Panc1 (cell line): ENCODE measurements around the gene PRAMEF12. TPM values are rescaled to one million over a fixed set of nuclear protein-coding genes. Genes with fewer than 3 reads are reported as not detected.
A peak's percentile ranks its signal among the peaks of the same experiment; 100 is the strongest.
"Not testable (repeated sequence)": the region's sequence is repeated elsewhere in the genome, so short reads cannot be mapped to it uniquely, and the experiment has no call there.

Experiments
- ATAC-seq: fragments of 200-7000 bp; cut with Tn5 transposase; 2 replicates; pipeline ENCODE4 v1.9.1; 2020; ENCODE audit warnings: mild to moderate bottlenecking, moderate library complexity
- BruUV-seq: library from RNA; stranded (reverse); fragments of 400-500 nt; replicated peaks from 2 replicates; lab custom pipeline; 2021; lab: Mats Ljungman, UMichigan
- CTCF ChIA-PET: fragments of 300-600 bp; sonication (Branson Sonifier 250); formaldehyde crosslinking; loops from one replicate; lab custom pipeline; 2022; ENCODE audit warnings: antibody characterized with exemption; lab: Charles Lee
- POLR2A ChIA-PET: fragments of 300-600 bp; sonication (Branson Sonifier 250); formaldehyde crosslinking; loops from one replicate; lab custom pipeline; 2022; ENCODE audit warnings: antibody characterized with exemption; lab: Charles Lee
- DNase-seq: peaks from one replicate; pipeline ENCODE4 v3.0.0-alpha.2; 2010; ENCODE audit warnings: low read depth, low spot score
- H3K27ac ChIP-seq: 2 replicates; pipeline ENCODE4 v1.5.1; 2011; ENCODE audit warnings: mild to moderate bottlenecking, low read length, inconsistent platforms
- H3K27me3 ChIP-seq: fragments of 200-500 bp; sonication (Bioruptor generic); 2 replicates; pipeline ENCODE4 v1.6.0; 2014; ENCODE audit warnings: low read length, inconsistent platforms; ENCODE audit not compliant: control insufficient read depth, insufficient read depth
- H3K36me3 ChIP-seq: fragments of 200-500 bp; sonication (Bioruptor generic); 2 replicates; pipeline ENCODE4 v1.5.1; 2014; ENCODE audit warnings: inconsistent platforms, mild to moderate bottlenecking, low read length, moderate library complexity; ENCODE audit not compliant: control insufficient read depth, insufficient read depth
- H3K4me1 ChIP-seq: 2 replicates; pipeline ENCODE4 v1.5.1; 2011; ENCODE audit warnings: inconsistent platforms, mild to moderate bottlenecking, low read length, moderate library complexity; ENCODE audit not compliant: control insufficient read depth, insufficient read depth
- H3K4me3 ChIP-seq, 2 experiments: 2 replicates each; pipeline ENCODE4 v1.5.1; 2011 to 2012; ENCODE audit warnings: low read depth in 2 of 2, low read length in 2 of 2, mild to moderate bottlenecking in 2 of 2, inconsistent platforms in 1 of 2, moderate library complexity in 1 of 2
- H3K9me3 ChIP-seq: fragments of 200-500 bp; sonication (Bioruptor generic); 2 replicates; pipeline ENCODE4 v1.5.1; 2014; ENCODE audit warnings: low read depth, mild to moderate bottlenecking, inconsistent platforms, low read length, moderate library complexity; ENCODE audit not compliant: control insufficient read depth, insufficient read depth
- POLR2AphosphoS5 ChIP-seq: IDR thresholded peaks from 2 replicates; pipeline ENCODE4 v1.6.1; 2012; ENCODE audit warnings: mild to moderate bottlenecking, low read depth, low read length, moderate library complexity
- SIN3A ChIP-seq: IDR thresholded peaks from 2 replicates; pipeline ENCODE4 v1.6.1; 2012; ENCODE audit warnings: low read depth, mild to moderate bottlenecking, low read length, moderate library complexity, borderline replicate concordance; ENCODE audit not compliant: insufficient read depth
- TCF7L2 ChIP-seq: IDR thresholded peaks from 2 replicates; pipeline ENCODE4 v1.6.1; 2011; ENCODE audit warnings: mild to moderate bottlenecking, low read depth, low read length, inconsistent platforms
- in situ Hi-C: cut with HindIII; loops from 2 replicates; pipeline ENCODE4 v1.10.0; 2016; ENCODE audit warnings: low sequenced_read_pairs, low pct_unique_long_range_greater_than_20kb
- intact Hi-C: fragments of 100-400 bp; cut with micrococcal nuclease; formaldehyde crosslinking; loops from one replicate; pipeline ENCODE4 v1.10.0; 2022; ENCODE audit not compliant: unreplicated experiment
- total RNA-seq: library from RNA; stranded (reverse); gene quantifications from one replicate; pipeline ENCODE4 v1.2.1, GENCODE V29; 2021; ENCODE audit not compliant: unreplicated experiment
- TF ChIP-seq, protein P1 (sequence below): fragments of 450-650 bp; IDR thresholded peaks from 2 replicates; pipeline ENCODE4 v1.5.1; 2017; ENCODE audit warnings: mild to moderate bottlenecking
- TF ChIP-seq, protein P2 (sequence below), 2 experiments: IDR thresholded peaks; 2 replicates each; pipeline ENCODE4 v1.6.1; 2011 to 2012; ENCODE audit warnings: low read depth in 2 of 2, control low read depth in 1 of 2, low read length in 1 of 2, mild to moderate bottlenecking in 1 of 2, moderate library complexity in 1 of 2; ENCODE audit not compliant: insufficient read depth in 1 of 2

Gene PRAMEF12
- total RNA-seq, 1 experiment from 2014 or later = not detected

DNA sequence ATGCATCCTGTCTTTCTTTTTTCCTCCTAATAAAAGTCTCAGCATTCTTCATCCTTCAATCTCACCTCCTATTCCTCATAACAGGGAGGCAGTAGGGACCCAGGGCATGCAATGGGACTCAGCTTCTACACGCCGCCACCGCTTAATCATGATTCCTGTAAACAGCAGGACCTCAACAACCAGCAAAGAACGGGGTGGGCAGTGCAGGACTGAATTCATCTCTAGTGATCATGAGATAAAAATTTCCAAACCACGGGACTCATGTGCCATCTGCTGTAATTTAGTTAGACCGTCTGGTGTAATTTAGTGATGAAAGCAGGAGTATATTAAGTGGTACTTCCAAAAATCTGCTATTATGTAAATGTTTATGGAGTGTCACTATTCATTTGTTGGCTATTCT, 5.4 kb downstream of the PRAMEF12 start:
- intact Hi-C loops = no loop called here
- Histone ChIP-seq H3K4me3 (no peak overlapping the region), H3K36me3 (no peaks in the 10 kb centered on the region), H3K27me3 (peaks cover 2% of the 10 kb centered on the region; the same call in 1 of the 2 replicates), H3K9me3 (no peaks in the 10 kb centered on the region), H3K27ac (no peak overlapping the region), H3K4me1 (no peaks in the 10 kb centered on the region)
- in situ Hi-C loops = no loop called here
- DNase-seq (no peak), ATAC-seq (no peak)
- no TSS peak for BruUV-seq
- TF ChIP-seq, protein P1, sequence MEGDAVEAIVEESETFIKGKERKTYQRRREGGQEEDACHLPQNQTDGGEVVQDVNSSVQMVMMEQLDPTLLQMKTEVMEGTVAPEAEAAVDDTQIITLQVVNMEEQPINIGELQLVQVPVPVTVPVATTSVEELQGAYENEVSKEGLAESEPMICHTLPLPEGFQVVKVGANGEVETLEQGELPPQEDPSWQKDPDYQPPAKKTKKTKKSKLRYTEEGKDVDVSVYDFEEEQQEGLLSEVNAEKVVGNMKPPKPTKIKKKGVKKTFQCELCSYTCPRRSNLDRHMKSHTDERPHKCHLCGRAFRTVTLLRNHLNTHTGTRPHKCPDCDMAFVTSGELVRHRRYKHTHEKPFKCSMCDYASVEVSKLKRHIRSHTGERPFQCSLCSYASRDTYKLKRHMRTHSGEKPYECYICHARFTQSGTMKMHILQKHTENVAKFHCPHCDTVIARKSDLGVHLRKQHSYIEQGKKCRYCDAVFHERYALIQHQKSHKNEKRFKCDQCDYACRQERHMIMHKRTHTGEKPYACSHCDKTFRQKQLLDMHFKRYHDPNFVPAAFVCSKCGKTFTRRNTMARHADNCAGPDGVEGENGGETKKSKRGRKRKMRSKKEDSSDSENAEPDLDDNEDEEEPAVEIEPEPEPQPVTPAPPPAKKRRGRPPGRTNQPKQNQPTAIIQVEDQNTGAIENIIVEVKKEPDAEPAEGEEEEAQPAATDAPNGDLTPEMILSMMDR = no peak
- TF ChIP-seq, protein P2, sequence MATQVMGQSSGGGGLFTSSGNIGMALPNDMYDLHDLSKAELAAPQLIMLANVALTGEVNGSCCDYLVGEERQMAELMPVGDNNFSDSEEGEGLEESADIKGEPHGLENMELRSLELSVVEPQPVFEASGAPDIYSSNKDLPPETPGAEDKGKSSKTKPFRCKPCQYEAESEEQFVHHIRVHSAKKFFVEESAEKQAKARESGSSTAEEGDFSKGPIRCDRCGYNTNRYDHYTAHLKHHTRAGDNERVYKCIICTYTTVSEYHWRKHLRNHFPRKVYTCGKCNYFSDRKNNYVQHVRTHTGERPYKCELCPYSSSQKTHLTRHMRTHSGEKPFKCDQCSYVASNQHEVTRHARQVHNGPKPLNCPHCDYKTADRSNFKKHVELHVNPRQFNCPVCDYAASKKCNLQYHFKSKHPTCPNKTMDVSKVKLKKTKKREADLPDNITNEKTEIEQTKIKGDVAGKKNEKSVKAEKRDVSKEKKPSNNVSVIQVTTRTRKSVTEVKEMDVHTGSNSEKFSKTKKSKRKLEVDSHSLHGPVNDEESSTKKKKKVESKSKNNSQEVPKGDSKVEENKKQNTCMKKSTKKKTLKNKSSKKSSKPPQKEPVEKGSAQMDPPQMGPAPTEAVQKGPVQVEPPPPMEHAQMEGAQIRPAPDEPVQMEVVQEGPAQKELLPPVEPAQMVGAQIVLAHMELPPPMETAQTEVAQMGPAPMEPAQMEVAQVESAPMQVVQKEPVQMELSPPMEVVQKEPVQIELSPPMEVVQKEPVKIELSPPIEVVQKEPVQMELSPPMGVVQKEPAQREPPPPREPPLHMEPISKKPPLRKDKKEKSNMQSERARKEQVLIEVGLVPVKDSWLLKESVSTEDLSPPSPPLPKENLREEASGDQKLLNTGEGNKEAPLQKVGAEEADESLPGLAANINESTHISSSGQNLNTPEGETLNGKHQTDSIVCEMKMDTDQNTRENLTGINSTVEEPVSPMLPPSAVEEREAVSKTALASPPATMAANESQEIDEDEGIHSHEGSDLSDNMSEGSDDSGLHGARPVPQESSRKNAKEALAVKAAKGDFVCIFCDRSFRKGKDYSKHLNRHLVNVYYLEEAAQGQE (IDR thresholded peaks at IDR 0.05; ENCODE audit: insufficient read depth in 1 of 2, low read depth in 2 of 2, low read length in 1 of 2) = no peak
- no peak for TF ChIP-seq TCF7L2
- TF ChIP-seq SIN3A = no peak
- no peak for TF ChIP-seq POLR2AphosphoS5
- CTCF ChIA-PET = no interaction called here
- POLR2A ChIA-PET = no interaction called here

DNA sequence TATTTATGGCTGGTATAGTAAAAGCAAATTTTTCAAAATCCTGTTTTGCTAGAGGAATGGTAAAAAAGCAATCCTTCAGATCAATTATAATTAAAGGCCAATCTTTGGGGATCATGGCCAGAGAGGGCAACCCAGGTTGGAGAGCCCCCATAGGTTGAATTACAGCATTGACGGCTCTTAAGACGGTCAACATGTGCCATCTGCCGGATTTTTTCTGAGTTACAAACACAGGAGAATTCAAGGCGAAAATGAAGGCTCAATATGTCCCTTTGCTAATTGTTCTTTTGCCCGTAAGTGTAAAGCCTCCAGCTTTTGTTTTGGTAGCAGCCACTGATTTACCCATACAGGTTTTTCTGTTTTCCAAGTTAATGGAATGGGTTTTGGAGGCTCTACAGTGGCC, 8.0 kb downstream of the PRAMEF12 start:
- POLR2A ChIA-PET, in situ Hi-C loops, BruUV-seq: not testable (repeated sequence)

DNA sequence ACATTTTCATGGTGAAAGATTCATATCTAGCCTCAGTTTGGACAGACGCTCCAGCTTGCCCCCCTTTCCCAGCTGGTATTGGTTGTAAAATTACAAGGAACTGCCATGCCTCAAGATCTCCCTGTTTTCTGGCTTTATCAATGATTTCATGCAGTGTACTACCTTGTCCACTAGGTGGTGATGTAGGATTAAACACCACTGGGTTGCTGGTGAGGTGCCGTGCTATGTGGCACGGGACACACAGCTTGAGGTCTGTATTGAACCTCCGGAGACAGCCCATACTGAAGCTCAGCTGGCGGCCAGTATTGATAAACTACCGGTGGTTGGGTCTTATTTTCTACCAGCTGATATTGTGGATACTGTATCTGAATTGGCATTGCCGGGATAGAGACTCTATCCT, 10.2 kb downstream of the PRAMEF12 start:
- H3K36me3 ChIP-seq, POLR2A ChIA-PET, H3K9me3 ChIP-seq, ATAC-seq, H3K4me3 ChIP-seq, DNase-seq, H3K27ac ChIP-seq, CTCF ChIA-PET, H3K27me3 ChIP-seq, BruUV-seq, H3K4me1 ChIP-seq, in situ Hi-C loops, intact Hi-C loops: not testable (repeated sequence)
- TF ChIP-seq, protein P1 = peak; percentile 62

More for the DNA sequence above, 8.0 kb downstream of the PRAMEF12 start:
- H3K9me3 ChIP-seq, H3K4me1 ChIP-seq, H3K27me3 ChIP-seq, H3K4me3 ChIP-seq, ATAC-seq, intact Hi-C loops, H3K36me3 ChIP-seq, DNase-seq, CTCF ChIA-PET, H3K27ac ChIP-seq: not testable (repeated sequence)

DNA sequence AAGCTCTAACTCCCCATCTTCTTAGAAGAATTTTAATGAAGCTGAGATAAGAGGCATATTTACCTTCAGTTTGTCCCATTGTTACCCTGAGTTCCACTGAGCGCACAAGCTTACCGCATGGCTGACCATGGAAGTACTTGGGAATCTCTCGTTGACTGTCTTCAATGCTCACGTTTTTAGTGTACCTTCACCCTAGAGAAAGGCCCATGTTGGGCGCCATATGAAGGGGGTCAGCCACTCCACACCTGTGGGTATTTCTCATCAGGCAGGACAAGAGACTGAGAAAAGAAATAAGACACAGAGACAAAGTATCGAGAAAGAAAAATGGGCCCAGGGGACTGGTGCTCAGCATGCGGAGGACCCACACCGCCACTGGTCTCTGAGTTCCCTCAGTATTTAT, 11.2 kb downstream of the PRAMEF12 start:
- DNase-seq, in situ Hi-C loops, H3K4me3 ChIP-seq, H3K27ac ChIP-seq, ATAC-seq, H3K27me3 ChIP-seq, BruUV-seq, POLR2A ChIA-PET, intact Hi-C loops, H3K9me3 ChIP-seq, H3K4me1 ChIP-seq, CTCF ChIA-PET, H3K36me3 ChIP-seq: not testable (repeated sequence)

DNA sequence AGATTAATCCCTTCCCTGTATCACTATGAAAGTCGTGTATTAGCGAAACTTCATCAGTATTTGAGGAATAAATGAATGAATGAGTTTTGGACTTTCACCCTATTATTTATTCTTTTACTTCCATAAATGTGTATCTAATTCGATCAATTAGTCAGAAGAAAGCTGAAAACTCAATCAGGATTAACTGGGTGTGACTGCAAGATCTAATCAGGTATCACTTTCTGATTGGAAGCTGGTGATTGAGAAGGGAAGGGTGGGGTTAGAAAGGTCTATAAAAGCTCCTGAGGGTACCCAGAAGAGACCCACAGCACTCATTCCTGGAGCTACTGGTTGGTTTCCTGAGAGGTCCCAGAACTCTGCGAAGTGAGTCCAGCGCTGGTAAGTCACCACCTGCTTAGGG, 17.6 kb downstream of the PRAMEF12 start, which contains the start of gene PRAMEF1:
Gene PRAMEF1, plus strand, starts transcription at position 301 of the 400 bp plus-strand sequence. CDS start 1,831 bp downstream, outside the sequence.
- not testable (repeated sequence) for BruUV-seq, ATAC-seq

More for the DNA sequence above, 17.6 kb downstream of the PRAMEF12 start, which contains the start of gene PRAMEF1:
- H3K4me3 ChIP-seq, H3K27me3 ChIP-seq, POLR2A ChIA-PET, DNase-seq, H3K27ac ChIP-seq, H3K9me3 ChIP-seq, H3K36me3 ChIP-seq, intact Hi-C loops, in situ Hi-C loops, H3K4me1 ChIP-seq: not testable (repeated sequence)
- CTCF ChIA-PET = interaction anchor here (0.7 kb wide), 1 partner anchor 132 kb away, joined by 3 read pairs; no protein-coding TSS in a partner anchor
